Measurements from ENCODE around the gene TCF25. TPM values are rescaled to one million over a fixed set of nuclear protein-coding genes. Genes with fewer than 3 reads are reported as not detected.
"Not testable (repeated sequence)": the region's sequence is repeated elsewhere in the genome, so short reads cannot be mapped to it uniquely, and the experiment has no call there.

TCF25 gene
- total RNA-seq, 1 experiment from 2014 or later, result 155 TPM

DNA sequence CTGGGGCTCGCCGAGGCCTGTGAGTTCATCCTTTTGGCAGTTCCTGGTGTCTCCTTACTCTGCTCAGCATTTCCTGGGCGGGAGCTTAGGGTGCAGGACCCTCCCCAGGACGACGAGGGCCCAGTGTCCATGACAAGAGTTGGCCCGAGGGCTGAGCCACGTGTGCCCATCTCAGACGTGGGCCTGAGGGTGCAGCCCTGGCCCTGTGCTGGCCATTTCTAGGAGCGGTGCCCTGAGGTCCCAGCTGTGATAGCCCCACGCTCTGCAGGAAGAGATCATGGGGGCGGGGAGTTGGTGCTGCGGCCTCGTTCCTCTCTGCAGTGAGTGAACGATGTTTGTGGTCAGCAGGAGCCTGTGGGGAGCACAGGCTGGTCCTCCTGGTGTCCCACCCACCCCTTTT, 39.2 kb downstream of the TCF25 start:
- Mint-ChIP-seq H3K27ac (no peak overlapping the region), H3K4me1 (no peaks in the 10 kb centered on the region), H3K27me3 (ENCODE audit: low read depth) (no peaks in the 10 kb centered on the region; the same call in 1 of the 2 replicates), H3K36me3 (peaks cover 9% of the 10 kb centered on the region), H3K9me3 (no peaks in the 10 kb centered on the region), H3K4me3 (no peak overlapping the region)
- ChIA-PET POLR2A (interaction anchor here (1.1 kb wide), 1 partner anchor 12 kb away, joined by 3 read pairs; no protein-coding TSS in a partner anchor), CTCF (interaction anchor here (0.6 kb wide), 1 partner anchor 48 kb away, joined by 3 read pairs; no protein-coding TSS in a partner anchor)
- TF ChIP-seq ZNF671 (CRISPR knock-in tag; IDR thresholded peaks at IDR 0.05), result no peak
- TF ChIP-seq TEAD1 (CRISPR knock-in tag; IDR thresholded peaks at IDR 0.05), result no peak
- TF ChIP-seq, protein P1, sequence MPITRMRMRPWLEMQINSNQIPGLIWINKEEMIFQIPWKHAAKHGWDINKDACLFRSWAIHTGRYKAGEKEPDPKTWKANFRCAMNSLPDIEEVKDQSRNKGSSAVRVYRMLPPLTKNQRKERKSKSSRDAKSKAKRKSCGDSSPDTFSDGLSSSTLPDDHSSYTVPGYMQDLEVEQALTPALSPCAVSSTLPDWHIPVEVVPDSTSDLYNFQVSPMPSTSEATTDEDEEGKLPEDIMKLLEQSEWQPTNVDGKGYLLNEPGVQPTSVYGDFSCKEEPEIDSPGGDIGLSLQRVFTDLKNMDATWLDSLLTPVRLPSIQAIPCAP (CRISPR knock-in tag; IDR thresholded peaks at IDR 0.05), result no peak
- no peak for TF ChIP-seq OVOL2 (CRISPR knock-in tag; IDR thresholded peaks at IDR 0.05; ENCODE audit: borderline replicate concordance)
- TF ChIP-seq NR1H2 (CRISPR knock-in tag; IDR thresholded peaks at IDR 0.05), result no peak
- TF ChIP-seq NR2C2 (CRISPR knock-in tag; IDR thresholded peaks at IDR 0.05), result no peak
- TF ChIP-seq ZNF138 (CRISPR knock-in tag; conservative IDR thresholded peaks at IDR 0.05), result no peak
- DNase-seq (ENCODE audit: low spot score) (no peak), ATAC-seq (no peak)

DNA sequence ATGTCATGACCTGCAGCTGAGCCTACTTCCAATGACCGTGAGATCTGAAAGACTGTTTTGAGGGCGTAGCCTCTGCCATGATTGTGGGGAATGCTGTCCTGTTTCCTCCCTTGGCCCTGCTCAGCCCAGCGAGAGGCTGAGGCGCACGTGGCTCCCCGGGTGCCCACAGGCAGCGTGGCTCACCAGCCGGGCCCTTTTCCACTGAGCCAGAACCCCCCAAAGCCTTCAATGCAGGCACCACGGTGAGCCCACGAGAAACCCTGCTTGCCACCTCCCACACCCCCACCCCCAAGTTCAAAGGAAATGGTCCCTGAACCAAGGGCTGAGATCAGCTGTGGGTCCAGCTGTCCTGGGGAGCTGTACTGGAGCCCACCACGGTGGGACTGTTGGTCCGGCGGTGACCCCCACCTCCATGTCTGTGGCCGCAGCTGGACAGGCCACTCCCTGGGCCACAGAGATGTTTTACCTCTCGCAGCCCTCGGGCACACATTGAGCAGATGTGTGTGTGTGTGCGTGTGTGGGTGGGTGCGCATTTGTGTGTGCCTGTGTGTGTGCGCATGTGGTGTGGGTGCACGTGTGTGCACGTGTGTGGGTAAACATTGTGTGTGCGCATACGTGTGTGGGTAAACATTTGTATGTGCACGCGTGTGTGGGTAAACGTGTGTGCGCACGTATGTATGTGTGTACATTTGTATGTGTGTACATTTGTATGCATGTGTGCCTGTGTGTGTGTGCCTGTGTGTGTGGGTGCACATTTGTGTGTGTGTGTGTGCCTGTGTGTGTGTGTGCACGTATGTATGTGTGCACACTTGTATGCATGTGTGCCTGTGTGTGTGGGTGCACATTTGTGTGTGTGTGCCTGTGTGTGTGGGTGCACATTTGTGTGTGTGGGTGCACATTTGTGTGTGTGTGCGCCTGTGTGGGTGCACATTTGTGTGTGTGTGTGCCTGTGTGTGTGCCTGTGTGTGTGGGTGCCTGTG, 40.3 kb downstream of the TCF25 start:
- Mint-ChIP-seq H3K27me3 (ENCODE audit: low read depth) (peaks cover 2% of the 10 kb centered on the region), H3K9me3 (no peaks in the 10 kb centered on the region), H3K36me3 (peaks cover 9% of the 10 kb centered on the region), H3K4me1 (0 out of 2 replicates have a peak, but pooled peaks cover 1% of the 10 kb centered on the region), H3K27ac (peak overlapping the region; percentile 52), H3K4me3 (no peak overlapping the region)
- ATAC-seq (no peak), DNase-seq (ENCODE audit: low spot score) (no peak)
- CTCF ChIA-PET, result interaction anchor here (0.6 kb wide), 1 partner anchor 49 kb away, joined by 3 read pairs; no protein-coding TSS in a partner anchor
- POLR2A ChIA-PET, result interaction anchor here (1.1 kb wide), 1 partner anchor 10 kb away, joined by 3 read pairs; no protein-coding TSS in a partner anchor
- TF ChIP-seq IRF2 (CRISPR knock-in tag; IDR thresholded peaks at IDR 0.05; ENCODE audit: borderline replicate concordance, low read depth) (peak; percentile 30; the same call in 1 of the 2 replicates), ZNF121 (CRISPR knock-in tag; IDR thresholded peaks at IDR 0.05) (no peak), MXD4 (CRISPR knock-in tag; IDR thresholded peaks at IDR 0.05; ENCODE audit: borderline replicate concordance) (no peak), CREM (CRISPR knock-in tag; IDR thresholded peaks at IDR 0.05) (no peak), SMAD3 (CRISPR knock-in tag; IDR thresholded peaks at IDR 0.05; ENCODE audit: borderline replicate concordance) (no peak)
- TF ChIP-seq, protein P2, sequence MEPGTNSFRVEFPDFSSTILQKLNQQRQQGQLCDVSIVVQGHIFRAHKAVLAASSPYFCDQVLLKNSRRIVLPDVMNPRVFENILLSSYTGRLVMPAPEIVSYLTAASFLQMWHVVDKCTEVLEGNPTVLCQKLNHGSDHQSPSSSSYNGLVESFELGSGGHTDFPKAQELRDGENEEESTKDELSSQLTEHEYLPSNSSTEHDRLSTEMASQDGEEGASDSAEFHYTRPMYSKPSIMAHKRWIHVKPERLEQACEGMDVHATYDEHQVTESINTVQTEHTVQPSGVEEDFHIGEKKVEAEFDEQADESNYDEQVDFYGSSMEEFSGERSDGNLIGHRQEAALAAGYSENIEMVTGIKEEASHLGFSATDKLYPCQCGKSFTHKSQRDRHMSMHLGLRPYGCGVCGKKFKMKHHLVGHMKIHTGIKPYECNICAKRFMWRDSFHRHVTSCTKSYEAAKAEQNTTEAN (CRISPR knock-in tag; IDR thresholded peaks at IDR 0.05), result no peak
- TF ChIP-seq, protein P3, sequence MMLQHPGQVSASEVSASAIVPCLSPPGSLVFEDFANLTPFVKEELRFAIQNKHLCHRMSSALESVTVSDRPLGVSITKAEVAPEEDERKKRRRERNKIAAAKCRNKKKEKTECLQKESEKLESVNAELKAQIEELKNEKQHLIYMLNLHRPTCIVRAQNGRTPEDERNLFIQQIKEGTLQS (CRISPR knock-in tag; conservative IDR thresholded peaks at IDR 0.05), result no peak

DNA sequence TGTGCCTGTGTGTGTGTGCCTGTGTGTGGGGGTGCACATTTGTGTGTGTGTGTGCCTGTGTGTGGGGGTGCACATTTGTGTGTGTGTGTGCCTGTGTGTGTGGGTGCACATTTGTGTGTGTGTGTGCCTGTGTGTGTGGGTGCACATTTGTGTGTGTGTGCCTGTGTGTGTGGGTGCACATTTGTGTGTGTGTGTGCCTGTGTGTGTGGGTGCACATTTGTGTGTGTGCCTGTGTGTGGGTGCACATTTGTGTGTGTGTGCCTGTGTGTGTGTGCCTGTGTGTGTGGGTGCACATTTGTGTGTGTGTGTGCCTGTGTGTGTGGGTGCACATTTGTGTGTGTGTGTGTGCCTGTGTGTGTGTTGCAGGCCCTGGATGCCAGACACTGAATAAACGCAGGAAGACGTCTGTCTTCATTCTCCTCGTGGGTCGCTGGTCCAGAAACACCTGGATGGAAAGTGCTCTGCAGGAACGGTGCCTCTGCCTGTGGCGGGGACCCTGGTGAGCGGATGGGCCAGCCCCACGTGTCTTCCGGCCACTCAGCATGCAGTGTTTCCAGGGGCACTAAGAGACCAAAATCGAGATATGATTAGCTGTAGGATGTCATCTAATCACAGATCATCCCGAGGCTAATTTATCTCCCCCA, 41.4 kb downstream of the TCF25 start:
- H3K4me1 Mint-ChIP-seq; CTCF ChIA-PET; DNase-seq (ENCODE audit: low spot score); H3K36me3 Mint-ChIP-seq; H3K27ac Mint-ChIP-seq; H3K9me3 Mint-ChIP-seq; H3K4me3 Mint-ChIP-seq; POLR2A ChIA-PET; ATAC-seq: not testable (repeated sequence)
- peaks cover 13% of the 10 kb centered on the region for H3K27me3 Mint-ChIP-seq (ENCODE audit: low read depth)
